SU-DHL-6 (cell line): ENCODE measurements around the gene CBL.

Source experiments
- EZH2phosphoT487 ChIP-seq: fragments of 200-600 bp; sonication (generic), shearing (Covaris generic); conservative IDR thresholded peaks from 2 replicates; pipeline ENCODE4 v1.6.1; 2018; ENCODE audit warnings: mild to moderate bottlenecking, antibody characterized with exemption, low read length, moderate library complexity, mixed read lengths
- TF ChIP-seq, protein P1 (sequence below): fragments of 200-600 bp; sonication (generic); IDR thresholded peaks from one replicate; pipeline ENCODE4 v1.5.1; 2017; ENCODE audit warnings: antibody characterized with exemption, mild to moderate bottlenecking, low read length, moderate library complexity; ENCODE audit not compliant: insufficient read depth, poor library complexity, severe bottlenecking

DNA sequence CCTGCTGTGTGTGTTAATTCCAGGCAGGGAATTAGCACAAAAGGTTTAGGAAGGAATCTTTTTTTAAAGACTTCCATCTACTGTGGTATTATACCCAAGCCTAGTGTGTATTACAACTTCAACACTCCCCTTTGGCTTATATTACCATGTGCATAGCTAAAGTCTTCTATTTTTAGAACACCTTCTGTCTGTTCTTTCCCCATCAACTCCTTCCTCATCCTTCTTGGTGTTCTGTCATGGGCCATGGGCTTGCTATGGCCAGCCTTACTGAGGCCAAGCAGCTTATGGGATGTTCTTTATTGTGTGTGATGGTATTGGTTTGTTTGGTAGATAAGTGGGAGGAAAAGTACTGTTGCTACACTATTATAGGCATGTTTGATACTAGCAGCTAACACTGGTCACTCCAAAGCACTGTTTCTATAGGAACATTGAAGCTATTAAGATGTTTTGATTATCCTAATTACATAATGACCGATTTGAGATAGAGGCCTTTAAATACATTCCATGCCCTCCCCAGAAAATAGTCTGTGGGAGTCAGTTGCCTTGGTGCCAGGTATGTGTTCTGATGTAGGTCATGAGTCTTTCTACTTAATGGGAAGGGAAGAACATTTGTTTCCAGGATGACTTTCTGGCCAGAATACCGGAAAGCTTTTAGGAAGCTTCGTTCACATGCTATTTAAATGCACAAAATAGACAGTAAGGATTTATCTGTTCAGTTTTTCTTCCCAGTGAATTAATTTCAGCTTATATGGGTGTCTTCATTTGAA, 94.2 kb downstream of the CBL start:
- TF ChIP-seq, protein P1, sequence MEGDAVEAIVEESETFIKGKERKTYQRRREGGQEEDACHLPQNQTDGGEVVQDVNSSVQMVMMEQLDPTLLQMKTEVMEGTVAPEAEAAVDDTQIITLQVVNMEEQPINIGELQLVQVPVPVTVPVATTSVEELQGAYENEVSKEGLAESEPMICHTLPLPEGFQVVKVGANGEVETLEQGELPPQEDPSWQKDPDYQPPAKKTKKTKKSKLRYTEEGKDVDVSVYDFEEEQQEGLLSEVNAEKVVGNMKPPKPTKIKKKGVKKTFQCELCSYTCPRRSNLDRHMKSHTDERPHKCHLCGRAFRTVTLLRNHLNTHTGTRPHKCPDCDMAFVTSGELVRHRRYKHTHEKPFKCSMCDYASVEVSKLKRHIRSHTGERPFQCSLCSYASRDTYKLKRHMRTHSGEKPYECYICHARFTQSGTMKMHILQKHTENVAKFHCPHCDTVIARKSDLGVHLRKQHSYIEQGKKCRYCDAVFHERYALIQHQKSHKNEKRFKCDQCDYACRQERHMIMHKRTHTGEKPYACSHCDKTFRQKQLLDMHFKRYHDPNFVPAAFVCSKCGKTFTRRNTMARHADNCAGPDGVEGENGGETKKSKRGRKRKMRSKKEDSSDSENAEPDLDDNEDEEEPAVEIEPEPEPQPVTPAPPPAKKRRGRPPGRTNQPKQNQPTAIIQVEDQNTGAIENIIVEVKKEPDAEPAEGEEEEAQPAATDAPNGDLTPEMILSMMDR: no peak
- no peak for TF ChIP-seq EZH2phosphoT487
